Measurements from ENCODE around the gene CMTM4.

GRCh38 chr16:66590322-66590721 is 106.2 kb downstream of the CMTM4 start:
- TF ChIP-seq RARB (CRISPR knock-in tag; IDR thresholded peaks at IDR 0.05) (no peak), ZNF565 (CRISPR knock-in tag; conservative IDR thresholded peaks at IDR 0.05; ENCODE audit: low read depth) (no peak), CREB5 (CRISPR knock-in tag; IDR thresholded peaks at IDR 0.05; ENCODE audit: low read depth) (no peak), ZFP30 (CRISPR knock-in tag; IDR thresholded peaks at IDR 0.05) (no peak), TOX (CRISPR knock-in tag; IDR thresholded peaks at IDR 0.05; ENCODE audit: borderline replicate concordance) (no peak)
- TF ChIP-seq, protein P1, sequence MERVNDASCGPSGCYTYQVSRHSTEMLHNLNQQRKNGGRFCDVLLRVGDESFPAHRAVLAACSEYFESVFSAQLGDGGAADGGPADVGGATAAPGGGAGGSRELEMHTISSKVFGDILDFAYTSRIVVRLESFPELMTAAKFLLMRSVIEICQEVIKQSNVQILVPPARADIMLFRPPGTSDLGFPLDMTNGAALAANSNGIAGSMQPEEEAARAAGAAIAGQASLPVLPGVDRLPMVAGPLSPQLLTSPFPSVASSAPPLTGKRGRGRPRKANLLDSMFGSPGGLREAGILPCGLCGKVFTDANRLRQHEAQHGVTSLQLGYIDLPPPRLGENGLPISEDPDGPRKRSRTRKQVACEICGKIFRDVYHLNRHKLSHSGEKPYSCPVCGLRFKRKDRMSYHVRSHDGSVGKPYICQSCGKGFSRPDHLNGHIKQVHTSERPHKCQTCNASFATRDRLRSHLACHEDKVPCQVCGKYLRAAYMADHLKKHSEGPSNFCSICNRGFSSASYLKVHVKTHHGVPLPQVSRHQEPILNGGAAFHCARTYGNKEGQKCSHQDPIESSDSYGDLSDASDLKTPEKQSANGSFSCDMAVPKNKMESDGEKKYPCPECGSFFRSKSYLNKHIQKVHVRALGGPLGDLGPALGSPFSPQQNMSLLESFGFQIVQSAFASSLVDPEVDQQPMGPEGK (CRISPR knock-in tag; IDR thresholded peaks at IDR 0.05; ENCODE audit: borderline replicate concordance): no peak
